Measurements from ENCODE around the gene LCN6. TPM values are rescaled to one million over a fixed set of nuclear protein-coding genes. Genes with fewer than 3 reads are reported as not detected.

LCN6 gene
- total and polyA plus RNA-seq, 9 of the 15 experiments (the other 6 are each of a cell fraction or from before 2014, with no cell fraction given) = 0.10 to 0.45 (median 0.37) TPM; not detected in 5

GRCh38 chr9:136740069-136740468, 8.3 kb downstream of the LCN6 start:
- ATAC-seq (no peak), FAIRE-seq (no peak), DNase-seq (ENCODE audit: extremely low read depth in 1 of 4, low spot score in 3 of 4) (no peak)
- Histone ChIP-seq H3K27me3 (ENCODE audit: control insufficient read depth in 2 of 2, insufficient read depth in 2 of 2, low read length in 2 of 2) (peaks cover 0 to 5% of the 10 kb centered on the region in 2 experiments; a peak in 3 of 5 replicates), H4K20me1 (replicated peaks; ENCODE audit: control insufficient read depth, insufficient read depth, low read length) (no peaks in the 10 kb centered on the region), H3K9me1 (ENCODE audit: control insufficient read depth, insufficient read depth, low read length) (no peaks in the 10 kb centered on the region), H3K4me3 (no peak overlapping the region), H3K27ac (ENCODE audit: extremely low read depth, low read depth, low read length) (no peak overlapping the region), H3K79me2 (ENCODE audit: control insufficient read depth, insufficient read depth, low read length) (no peaks in the 10 kb centered on the region), H3K9ac (ENCODE audit: insufficient read depth in 1 of 2, low read depth in 2 of 2, low read length in 2 of 2) (peak overlapping the region in 1 of 2 experiments; percentile 48; a peak in 1 of 4 replicates), H3K9me3 (replicated peaks; ENCODE audit: control insufficient read depth, insufficient read depth, low read depth, low read length) (no peaks in the 10 kb centered on the region), H3K4me1 (replicated peaks in 1 of 2; ENCODE audit: control insufficient read depth in 2 of 2, insufficient read depth in 2 of 2, low read length in 2 of 2) (peaks cover 9 to 72% of the 10 kb centered on the region in 2 experiments; a peak in 4 of 5 replicates), H2AFZ (ENCODE audit: low read depth, low read length) (no peak overlapping the region), H3K36me3 (ENCODE audit: control insufficient read depth, insufficient read depth, low read length) (no peaks in the 10 kb centered on the region), H3K4me2 (ENCODE audit: insufficient read depth, low read length) (no peak overlapping the region)
- no TSS peak for BruUV-seq (replicated peaks)
- in situ Hi-C loops (cut with MboI) (no loop called here), intact Hi-C loops (cut with micrococcal nuclease) (no loop called here)
- no peak for TF ChIP-seq THRAP3 (IDR thresholded peaks at IDR 0.05; ENCODE audit: borderline replicate concordance)
- no peak for TF ChIP-seq MIER1 (IDR thresholded peaks at IDR 0.05; ENCODE audit: low read depth)
- no peak for TF ChIP-seq POU5F1 (IDR thresholded peaks at IDR 0.05; ENCODE audit: borderline replicate concordance, low read depth, low read length, partially characterized antibody)
- no peak for TF ChIP-seq ZC3H8 (IDR thresholded peaks at IDR 0.05)
- no peak for TF ChIP-seq EWSR1 (IDR thresholded peaks at IDR 0.05; ENCODE audit: borderline replicate concordance, low read depth, partially characterized antibody)
- TF ChIP-seq RBM15 (IDR thresholded peaks at IDR 0.05; ENCODE audit: insufficient read depth, low read length) = no peak
- TF ChIP-seq PURB (CRISPR knock-in tag; IDR thresholded peaks at IDR 0.05; ENCODE audit: low read depth) = no peak
- TF ChIP-seq ZNF586 (CRISPR knock-in tag; conservative IDR thresholded peaks at IDR 0.05) = no peak
- TF ChIP-seq BRD4 (IDR thresholded peaks at IDR 0.05) = no peak
- TF ChIP-seq RREB1 (CRISPR knock-in tag; IDR thresholded peaks at IDR 0.05) = no peak
- no peak for TF ChIP-seq NCOR1 (IDR thresholded peaks at IDR 0.05)
- no peak for TF ChIP-seq EHMT2 (IDR thresholded peaks at IDR 0.05)
- TF ChIP-seq KLF6 (CRISPR knock-in tag; IDR thresholded peaks at IDR 0.05; ENCODE audit: borderline replicate concordance) = no peak
- TF ChIP-seq PRPF4 (IDR thresholded peaks at IDR 0.05; ENCODE audit: insufficient read depth, low read depth, low read length, poor library complexity, severe bottlenecking) = no peak
- TF ChIP-seq HMG20B (CRISPR knock-in tag; IDR thresholded peaks at IDR 0.05) = no peak
- TF ChIP-seq TCF15 (CRISPR knock-in tag; IDR thresholded peaks at IDR 0.05) = no peak
- no peak for TF ChIP-seq SREBF1 (IDR thresholded peaks at IDR 0.05; ENCODE audit: borderline replicate concordance, low read depth, low read length)
- no peak for TF ChIP-seq BCL6 (CRISPR knock-in tag; IDR thresholded peaks at IDR 0.05)
- TF ChIP-seq ZNF589 (CRISPR knock-in tag; IDR thresholded peaks at IDR 0.05; ENCODE audit: low read depth) = no peak
- POLR2A ChIA-PET = interaction anchor here (0.7 to 2.2 kb wide), 2 partner anchors 11 to 12 kb away, joined by 3 to 13 read pairs; no protein-coding TSS in a partner anchor
- 15% methylated on average over 10 of the region's 11 CpGs for WGBS (ENCODE audit: insufficient coverage, low coverage, missing lambda C conversion rate)
- CTCF ChIA-PET (ENCODE audit: low intra/inter-chr PET ratio) = no interaction called here

Data from K562 (cell line).